IMR-90 (cell line): ENCODE measurements around the gene MCUR1. TPM values are rescaled to one million over a fixed set of nuclear protein-coding genes. Genes with fewer than 3 reads are reported as not detected.

ENCODE experiments used
- ATAC-seq: fragments of 200-7000 bp; cut with Tn5 transposase; 2 replicates; pipeline ENCODE4 v1.9.1; 2020; ENCODE audit warnings: low read depth, mild to moderate bottlenecking, moderate library complexity
- BruUV-seq: library from RNA; stranded (reverse); fragments of 400-500 nt; replicated peaks from 2 replicates; lab custom pipeline; 2021; lab: Mats Ljungman, UMichigan
- CTCF ChIA-PET: fragments of 300-600 bp; formaldehyde crosslinking; extraction: SDS; loops from one replicate; lab custom pipeline; 2021; ENCODE audit warnings: antibody characterized with exemption; lab: Yijun Ruan, JAX
- POLR2A ChIA-PET: fragments of 300-600 bp; sonication (Branson Sonifier 250); formaldehyde crosslinking; loops from one replicate; lab custom pipeline; 2022; ENCODE audit warnings: antibody characterized with exemption; ENCODE audit not compliant: unreplicated experiment; lab: Charles Lee
- DNase-seq: peaks from one replicate; pipeline ENCODE4 v3.0.0; 2013
- H2AFZ ChIP-seq: replicated peaks from 2 replicates; pipeline ENCODE3; 2013; ENCODE audit warnings: low read length, mild to moderate bottlenecking; ENCODE audit not compliant: poor library complexity
- H2AK5ac ChIP-seq: 2 replicates; pipeline ENCODE4 v1.6.1; 2013; ENCODE audit warnings: low read depth, low read length, inconsistent platforms
- H2AK9ac ChIP-seq: replicated peaks from 2 replicates; pipeline ENCODE3; 2013; ENCODE audit warnings: mild to moderate bottlenecking, low read depth, low read length, moderate library complexity; ENCODE audit not compliant: poor library complexity
- H2BK120ac ChIP-seq: 2 replicates; pipeline ENCODE4 v1.6.1; 2013; ENCODE audit warnings: low read depth, low read length, inconsistent platforms
- H2BK15ac ChIP-seq: 3 replicates; pipeline ENCODE4 v1.6.1; 2013; ENCODE audit warnings: low read depth, low read length, inconsistent platforms
- H2BK20ac ChIP-seq: 2 replicates; pipeline ENCODE4 v1.6.1; 2013; ENCODE audit warnings: low read depth, mild to moderate bottlenecking, inconsistent platforms, low read length, moderate library complexity
- H2BK5ac ChIP-seq: 2 replicates; pipeline ENCODE4 v1.6.1; 2013; ENCODE audit warnings: mild to moderate bottlenecking, low read depth, low read length, inconsistent platforms; ENCODE audit not compliant: poor library complexity, severe bottlenecking
- H3K14ac ChIP-seq: replicated peaks from 2 replicates; pipeline ENCODE4 v1.6.1; 2013; ENCODE audit warnings: low read depth, low read length, inconsistent platforms
- H3K18ac ChIP-seq: 2 replicates; pipeline ENCODE4 v1.6.1; 2013; ENCODE audit warnings: low read depth, low read length, control low read depth
- H3K23ac ChIP-seq: 2 replicates; pipeline ENCODE4 v1.6.1; 2013; ENCODE audit warnings: low read depth, low read length, inconsistent platforms
- H3K27ac ChIP-seq: 2 replicates; pipeline ENCODE4 v1.5.1; 2013; ENCODE audit warnings: mild to moderate bottlenecking, control low read depth, low read length; ENCODE audit not compliant: insufficient read depth
- H3K27me3 ChIP-seq: 2 replicates; pipeline ENCODE4 v1.6.1; 2013; ENCODE audit warnings: low read length; ENCODE audit not compliant: control insufficient read depth, insufficient read depth
- H3K36me3 ChIP-seq: 2 replicates; pipeline ENCODE4 v1.6.1; 2013; ENCODE audit warnings: low read length, mixed read lengths; ENCODE audit not compliant: control insufficient read depth, insufficient read depth
- H3K4ac ChIP-seq: 2 replicates; pipeline ENCODE4 v1.6.1; 2013; ENCODE audit warnings: low read depth, low read length, inconsistent platforms
- H3K4me1 ChIP-seq: 2 replicates; pipeline ENCODE4 v1.6.1; 2013; ENCODE audit warnings: low read length, mixed read lengths; ENCODE audit not compliant: control insufficient read depth, insufficient read depth
- H3K4me2 ChIP-seq: 2 replicates; pipeline ENCODE4 v1.6.1; 2013; ENCODE audit warnings: low read depth, mild to moderate bottlenecking, control low read depth, low read length, moderate library complexity
- H3K4me3 ChIP-seq: 2 replicates; pipeline ENCODE4 v1.5.1; 2013; ENCODE audit warnings: low read depth, mild to moderate bottlenecking, control low read depth, low read length, moderate library complexity; ENCODE audit not compliant: insufficient read depth
- H3K56ac ChIP-seq: 2 replicates; pipeline ENCODE4 v1.6.1; 2013; ENCODE audit warnings: low read length, inconsistent platforms; ENCODE audit not compliant: insufficient read depth; ENCODE audit errors: extremely low read depth
- H3K79me1 ChIP-seq, 2 experiments: 2 replicates each; pipeline ENCODE4 v1.6.1; 2013; ENCODE audit warnings: low read length in 2 of 2, inconsistent platforms in 1 of 2, low read depth in 1 of 2
- H3K9ac ChIP-seq: 2 replicates; pipeline ENCODE4 v1.6.1; 2013; ENCODE audit warnings: low read depth, low read length, control low read depth
- H3K9me1 ChIP-seq: 2 replicates; pipeline ENCODE4 v1.6.1; 2013; ENCODE audit warnings: low read length, inconsistent platforms; ENCODE audit not compliant: insufficient read depth
- H3K9me3 ChIP-seq: 2 replicates; pipeline ENCODE4 v1.6.1; 2013; ENCODE audit warnings: low read length; ENCODE audit not compliant: control insufficient read depth, insufficient read depth
- H4K20me1 ChIP-seq: 2 replicates; pipeline ENCODE4 v1.6.1; 2013; ENCODE audit warnings: low read length, inconsistent platforms; ENCODE audit not compliant: insufficient read depth
- H4K5ac ChIP-seq: 2 replicates; pipeline ENCODE4 v1.6.1; 2013; ENCODE audit warnings: mild to moderate bottlenecking, low read depth, low read length, control low read depth
- H4K8ac ChIP-seq, 2 experiments: 2 replicates each; pipeline ENCODE4 v1.6.1; 2013; ENCODE audit warnings: low read depth in 2 of 2, low read length in 2 of 2, control low read depth in 1 of 2, inconsistent platforms in 1 of 2
- H4K91ac ChIP-seq: 2 replicates; pipeline ENCODE4 v1.6.1; 2013; ENCODE audit warnings: low read depth, low read length, inconsistent platforms; ENCODE audit not compliant: insufficient read depth
- BHLHE40 ChIP-seq: fragments of 150-350 bp; IDR thresholded peaks from 2 replicates; pipeline ENCODE4 v1.6.1; 2016; ENCODE audit warnings: mild to moderate bottlenecking, low read depth, low read length
- CEBPB ChIP-seq: IDR thresholded peaks from 2 replicates; pipeline ENCODE4 v1.6.1; 2012; ENCODE audit warnings: low read depth, low read length, improper control_type of control experiment
- CHD1 ChIP-seq: IDR thresholded peaks from 2 replicates; pipeline ENCODE4 v1.6.1; 2012; ENCODE audit warnings: low read depth, low read length, improper control_type of control experiment
- CTCF ChIP-seq: conservative IDR thresholded peaks from 2 replicates; pipeline ENCODE4 v1.5.1; 2012; ENCODE audit warnings: mild to moderate bottlenecking, low read depth, low read length, improper control_type of control experiment
- ELK1 ChIP-seq: fragments of 150-350 bp; IDR thresholded peaks from 2 replicates; pipeline ENCODE4 v1.6.1; 2016; ENCODE audit warnings: low read depth, mild to moderate bottlenecking, low read length, moderate library complexity, borderline replicate concordance
- FOS ChIP-seq: fragments of 150-350 bp; IDR thresholded peaks from 2 replicates; pipeline ENCODE4 v1.6.1; 2016; ENCODE audit warnings: low read depth, low read length
- MAFK ChIP-seq: IDR thresholded peaks from 2 replicates; pipeline ENCODE4 v1.6.1; 2012; ENCODE audit warnings: low read depth, low read length, improper control_type of control experiment
- MAZ ChIP-seq: IDR thresholded peaks from 2 replicates; pipeline ENCODE4 v1.6.1; 2012; ENCODE audit warnings: low read depth, mild to moderate bottlenecking, low read length, improper control_type of control experiment, moderate library complexity, borderline replicate concordance
- MXI1 ChIP-seq: IDR thresholded peaks from 2 replicates; pipeline ENCODE4 v1.6.1; 2012; ENCODE audit warnings: low read depth, mild to moderate bottlenecking, low read length, moderate library complexity, borderline replicate concordance
- NFE2L2 ChIP-seq: fragments of 150-350 bp; IDR thresholded peaks from 2 replicates; pipeline ENCODE4 v1.6.1; 2016; ENCODE audit warnings: low read depth, mild to moderate bottlenecking, low read length
- POLR2A ChIP-seq: IDR thresholded peaks from 2 replicates; pipeline ENCODE4 v1.6.1; 2012; ENCODE audit warnings: mild to moderate bottlenecking, low read depth, low read length
- RAD21 ChIP-seq: IDR thresholded peaks from 2 replicates; pipeline ENCODE4 v1.6.1; 2012; ENCODE audit warnings: low read length, improper control_type of control experiment
- RCOR1 ChIP-seq: IDR thresholded peaks from 2 replicates; pipeline ENCODE4 v1.6.1; 2012; ENCODE audit warnings: mild to moderate bottlenecking, low read length, improper control_type of control experiment; ENCODE audit not compliant: insufficient replicate concordance
- RFX5 ChIP-seq: IDR thresholded peaks from 2 replicates; pipeline ENCODE4 v1.8.0; 2012; ENCODE audit warnings: low read depth, mild to moderate bottlenecking, low read length, moderate library complexity
- SMC3 ChIP-seq: fragments of 150-350 bp; IDR thresholded peaks from 2 replicates; pipeline ENCODE4 v1.6.1; 2016; ENCODE audit warnings: low read depth, mild to moderate bottlenecking, antibody characterized with exemption, low read length, moderate library complexity
- WGBS, 2 experiments: methylation state at CpG; one replicate each; pipeline versions ENCODE4 v1.1.5 to v1.1.7; 2013; ENCODE audit warnings: missing lambda C conversion rate in 2 of 2; ENCODE audit not compliant: insufficient read length in 1 of 2; ENCODE audit errors: extremely low coverage in 2 of 2; 5-methylcytosine and 5-hydroxymethylcytosine counted together
- dilution Hi-C: fragments of 300-500 bp; cut with HindIII; formaldehyde crosslinking; loops from one replicate; pipeline ENCODE4 v1.14.3; 2018; ENCODE audit warnings: low sequenced_read_pairs; ENCODE audit not compliant: unreplicated experiment
- in situ Hi-C: fragments of 300-500 bp; cut with MboI; formaldehyde crosslinking; loops from 3 replicates; pipeline ENCODE4 v1.14.3; 2019; ENCODE audit warnings: low sequenced_read_pairs, inconsistent platforms, mixed read lengths
- intact Hi-C: fragments of 100-400 bp; cut with micrococcal nuclease; formaldehyde crosslinking; loops from 2 replicates; pipeline ENCODE4 v1.10.0; 2022
- polyA plus RNA-seq, 3 experiments: library from polyadenylated mRNA; depleted of rRNA; stranded (reverse); fragments of >200 nt; gene quantifications; 2 replicates each; pipeline ENCODE4 v1.2.3, GENCODE V29; 2012; ENCODE audit warnings: low replicate concordance in 1 of 3
- total RNA-seq: library from RNA; depleted of rRNA; stranded (reverse); fragments of >200 nt; gene quantifications from 2 replicates; pipeline ENCODE4 v1.2.3, GENCODE V29; 2012
- TF ChIP-seq, protein P1 (sequence below): fragments of 150-350 bp; IDR thresholded peaks from 2 replicates; pipeline ENCODE4 v1.6.1; 2017; ENCODE audit warnings: mild to moderate bottlenecking, antibody characterized with exemption, low read length, low read depth

The MCUR1 gene
- total and polyA plus RNA-seq, 2 of the 4 experiments (the other 2 are of a cell fraction) = 4.1 to 6.5 TPM

DNA sequence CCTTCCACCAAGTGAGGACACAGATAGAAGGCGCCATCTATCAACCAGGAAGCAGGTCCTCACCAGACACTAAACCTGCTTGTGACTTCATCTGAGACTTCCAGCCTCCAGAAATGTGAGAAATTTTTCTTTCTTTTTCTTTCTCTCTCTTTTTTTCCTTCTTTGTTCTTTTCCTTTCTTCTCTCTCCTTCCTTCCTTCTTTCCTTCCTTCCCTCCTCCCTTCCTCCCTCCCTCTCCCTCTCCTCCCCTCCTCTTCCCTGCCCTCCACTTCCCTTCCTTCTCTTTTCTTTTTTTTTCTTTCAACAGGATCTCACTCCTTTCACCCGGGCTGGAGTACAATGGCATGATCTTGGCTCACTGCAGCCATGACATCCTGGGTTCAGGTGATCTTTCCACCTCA lies 37.4 kb upstream of the MCUR1 start:
- ATAC-seq = no peak
- BruUV-seq = no TSS peak
- no peak overlapping the region for H4K8ac ChIP-seq
- H3K23ac ChIP-seq = no peak overlapping the region
- H2BK120ac ChIP-seq = no peak overlapping the region
- no peaks in the 10 kb centered on the region for H3K79me1 ChIP-seq
- H3K4ac ChIP-seq = no peak overlapping the region
- H4K91ac ChIP-seq = no peak overlapping the region
- no peaks in the 10 kb centered on the region for H4K20me1 ChIP-seq
- H2BK15ac ChIP-seq = no peak overlapping the region
- no peaks in the 10 kb centered on the region for H3K9me3 ChIP-seq
- ChIA-PET POLR2A (no interaction called here), CTCF (no interaction called here)
- H2BK20ac ChIP-seq = no peak overlapping the region
- H2BK5ac ChIP-seq = no peak overlapping the region
- H3K9ac ChIP-seq = no peak overlapping the region
- no peaks in the 10 kb centered on the region for H3K36me3 ChIP-seq
- intact Hi-C loops = no loop called here
- no CpG with 5 or more reads among the region's 2 CpGs for WGBS, 2 experiments
- dilution Hi-C loops = no loop called here
- H3K4me2 ChIP-seq = no peak overlapping the region
- no peak overlapping the region for H3K27ac ChIP-seq
- H4K5ac ChIP-seq = no peak overlapping the region
- no peaks in the 10 kb centered on the region for H3K9me1 ChIP-seq
- no peaks in the 10 kb centered on the region; the same call in 1 of the 2 replicates for H3K4me1 ChIP-seq
- no peak overlapping the region for H2AK5ac ChIP-seq
- H2AK9ac ChIP-seq = no peak overlapping the region
- no peak overlapping the region for H3K56ac ChIP-seq
- no peak for DNase-seq
- no peak overlapping the region for H3K14ac ChIP-seq
- peaks cover 18% of the 10 kb centered on the region for H3K27me3 ChIP-seq
- no peak overlapping the region for H3K4me3 ChIP-seq
- H3K18ac ChIP-seq = no peak overlapping the region
- TF ChIP-seq RCOR1 = no peak
- no peak for TF ChIP-seq MAFK
- no peak for TF ChIP-seq POLR2A
- no peak for TF ChIP-seq BHLHE40
- no peak for TF ChIP-seq CTCF
- no peak for TF ChIP-seq RFX5
- no peak for TF ChIP-seq MXI1
- TF ChIP-seq CEBPB = no peak
- TF ChIP-seq, protein P1, sequence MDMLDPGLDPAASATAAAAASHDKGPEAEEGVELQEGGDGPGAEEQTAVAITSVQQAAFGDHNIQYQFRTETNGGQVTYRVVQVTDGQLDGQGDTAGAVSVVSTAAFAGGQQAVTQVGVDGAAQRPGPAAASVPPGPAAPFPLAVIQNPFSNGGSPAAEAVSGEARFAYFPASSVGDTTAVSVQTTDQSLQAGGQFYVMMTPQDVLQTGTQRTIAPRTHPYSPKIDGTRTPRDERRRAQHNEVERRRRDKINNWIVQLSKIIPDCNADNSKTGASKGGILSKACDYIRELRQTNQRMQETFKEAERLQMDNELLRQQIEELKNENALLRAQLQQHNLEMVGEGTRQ = no peak
- TF ChIP-seq NFE2L2 = no peak
- no peak for TF ChIP-seq MAZ
- no peak for TF ChIP-seq ELK1
- no peak for TF ChIP-seq SMC3
- TF ChIP-seq RAD21 = no peak
- TF ChIP-seq CHD1 = no peak
- no peak for TF ChIP-seq FOS
- in situ Hi-C loops = no loop called here
- no peak overlapping the region for H2AFZ ChIP-seq
